ENCODE results near the gene ADCY9. TPM values are rescaled to one million over a fixed set of nuclear protein-coding genes. Genes with fewer than 3 reads are reported as not detected.
"Not testable (repeated sequence)": the region's sequence is repeated elsewhere in the genome, so short reads cannot be mapped to it uniquely, and the experiment has no call there.

Gene ADCY9
- total RNA-seq, 2 donors from 2014 or later = 4.1 to 9.4 TPM

DNA sequence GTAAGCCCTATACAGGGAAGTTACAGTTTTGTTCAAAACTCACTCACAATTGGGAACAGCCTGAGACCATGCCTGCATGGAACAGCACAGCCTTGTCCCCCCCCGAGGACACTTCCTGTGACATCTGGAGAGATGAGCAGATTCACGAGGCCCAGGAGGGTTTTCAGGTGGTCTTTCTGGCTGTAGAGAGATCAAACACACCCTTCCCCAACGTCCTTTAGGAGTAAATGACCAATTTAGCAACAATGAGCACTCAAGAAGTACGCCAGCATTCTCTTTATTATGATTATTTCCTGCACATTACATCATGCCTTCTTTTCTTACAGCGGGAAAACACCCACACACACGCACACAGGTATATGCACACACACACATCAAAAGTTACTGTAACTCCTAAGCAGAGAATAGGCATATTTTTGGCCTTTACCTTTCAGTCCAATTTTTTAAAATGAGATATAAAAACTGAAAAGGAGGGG, 39.0 kb downstream of the ADCY9 start:
- Mint-ChIP-seq H3K4me1 (peaks cover 16% of the 10 kb centered on the region), H3K27me3 (no peaks in the 10 kb centered on the region), H3K4me3 (peak overlapping the region; percentile 43), H3K9me3 (no peaks in the 10 kb centered on the region), H3K27ac (no peak overlapping the region), H3K36me3 (ENCODE audit: low read depth) (no peaks in the 10 kb centered on the region)
- peak; percentile 78 for ATAC-seq (replicated peaks)

DNA sequence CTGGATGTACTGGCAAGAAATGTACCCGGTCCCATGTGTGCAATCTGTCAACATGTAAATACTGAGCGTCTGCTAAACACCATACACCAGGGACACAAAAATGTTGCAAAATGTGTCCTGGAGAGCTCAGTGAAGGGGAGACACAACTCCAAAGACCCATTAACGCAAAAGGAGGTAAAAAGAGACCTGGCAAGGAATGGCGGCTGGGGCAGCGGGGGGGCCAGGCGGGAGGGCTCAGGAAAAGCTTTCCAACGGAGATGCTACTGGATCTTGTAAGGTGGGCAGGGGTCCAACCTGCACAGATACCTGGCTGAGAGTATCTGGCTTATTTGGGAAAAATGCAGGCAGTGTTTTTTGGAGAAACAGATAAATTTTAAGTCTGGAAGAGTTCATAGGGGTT, 40.7 kb downstream of the ADCY9 start:
- H3K4me1 Mint-ChIP-seq = peaks cover 4% of the 10 kb centered on the region
- H3K4me3 Mint-ChIP-seq = no peak overlapping the region
- H3K36me3 Mint-ChIP-seq (ENCODE audit: low read depth) = no peaks in the 10 kb centered on the region
- H3K27me3 Mint-ChIP-seq = no peaks in the 10 kb centered on the region
- ATAC-seq (replicated peaks) = no peak
- H3K9me3 Mint-ChIP-seq = no peaks in the 10 kb centered on the region
- H3K27ac Mint-ChIP-seq = no peak overlapping the region

DNA sequence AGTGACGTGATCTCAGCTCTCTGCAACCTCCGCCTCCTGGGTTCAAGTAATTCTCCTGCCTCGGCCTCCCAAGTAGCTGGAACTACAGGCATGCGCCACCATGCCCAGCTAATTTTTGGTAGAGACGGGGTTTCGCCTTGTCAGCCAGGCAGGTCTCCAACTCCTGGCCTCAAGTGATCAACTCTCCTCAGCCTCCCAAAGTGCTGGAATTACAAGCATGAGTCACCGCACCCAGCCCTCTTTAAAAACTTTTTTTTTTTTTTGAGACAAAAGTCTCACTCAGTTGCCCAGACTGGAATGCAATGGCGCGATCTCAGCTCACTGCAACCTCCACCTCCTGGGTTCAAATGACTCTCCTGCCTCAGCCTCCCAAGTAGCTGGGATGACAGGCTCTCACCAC, 43.1 kb downstream of the ADCY9 start:
- not testable (repeated sequence) for H3K36me3 Mint-ChIP-seq (ENCODE audit: low read depth); H3K4me3 Mint-ChIP-seq; H3K4me1 Mint-ChIP-seq; ATAC-seq (replicated peaks); H3K27me3 Mint-ChIP-seq; H3K9me3 Mint-ChIP-seq; H3K27ac Mint-ChIP-seq

DNA sequence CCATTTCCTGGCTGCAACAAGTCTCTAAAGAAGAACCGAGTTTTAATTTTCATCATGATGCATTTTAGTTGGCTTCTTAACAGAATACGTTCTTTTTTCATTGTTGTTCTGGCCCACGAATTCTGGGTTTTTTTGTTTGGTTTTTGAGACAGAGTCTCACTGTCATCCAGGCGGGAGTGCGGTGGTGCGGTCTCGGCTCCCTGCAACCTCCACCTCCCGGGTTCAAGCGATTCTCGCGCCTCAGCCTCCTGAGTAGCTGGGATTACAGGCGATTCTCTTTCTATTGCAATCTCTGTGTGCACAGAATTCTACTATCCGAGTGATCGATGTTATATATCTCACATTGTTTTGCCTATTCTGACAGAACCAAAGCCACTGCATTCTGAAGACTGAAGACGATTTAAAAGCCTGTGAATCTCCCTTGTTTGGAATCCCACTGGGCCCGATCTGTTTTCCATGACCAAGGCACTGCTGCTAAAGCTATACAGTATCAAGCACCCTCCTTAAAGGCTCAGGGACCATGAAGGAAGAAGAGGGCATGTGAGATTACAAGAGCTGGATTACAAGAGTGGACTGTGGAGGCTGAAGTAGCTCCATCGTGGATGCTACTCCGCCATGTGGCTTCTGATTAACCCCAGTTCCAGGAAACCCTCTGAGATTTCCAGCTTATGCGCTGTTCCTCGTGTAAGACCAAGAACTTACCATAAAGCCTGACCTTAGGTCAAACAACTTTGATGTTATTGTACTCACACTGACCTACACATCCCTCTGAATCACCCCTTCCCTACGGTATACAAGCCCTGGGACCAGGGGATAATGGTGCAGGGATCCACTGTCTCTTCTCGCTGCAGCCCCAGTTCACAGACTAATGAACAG, 44.3 kb downstream of the ADCY9 start:
- Mint-ChIP-seq H3K27ac (no peak overlapping the region), H3K27me3 (no peaks in the 10 kb centered on the region), H3K4me3 (no peak overlapping the region), H3K4me1 (no peaks in the 10 kb centered on the region), H3K9me3 (no peaks in the 10 kb centered on the region), H3K36me3 (ENCODE audit: low read depth) (no peaks in the 10 kb centered on the region)
- ATAC-seq (replicated peaks) = no peak

DNA sequence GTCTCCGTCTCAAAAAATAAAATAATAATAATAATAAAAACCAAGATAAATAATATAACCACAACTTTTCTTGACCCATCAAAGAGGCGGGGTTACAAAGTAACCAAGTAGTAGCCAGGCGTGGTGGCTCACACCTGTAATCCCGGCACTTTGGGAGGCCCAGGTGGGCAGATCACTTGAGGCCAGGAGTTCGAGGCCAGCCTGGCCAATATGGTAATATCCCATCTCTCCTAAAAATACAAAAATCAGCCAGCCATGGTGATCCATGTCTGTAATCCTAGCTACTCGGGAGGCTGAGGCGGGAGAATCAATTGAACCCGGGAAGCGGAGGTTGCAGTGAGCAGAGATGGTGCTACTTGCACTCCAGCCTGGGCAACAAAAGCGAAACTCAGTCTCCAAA, 45.3 kb downstream of the ADCY9 start:
- H3K9me3 Mint-ChIP-seq = no peaks in the 10 kb centered on the region
- no peak overlapping the region for H3K27ac Mint-ChIP-seq
- no peak for ATAC-seq (replicated peaks)
- H3K36me3 Mint-ChIP-seq (ENCODE audit: low read depth) = no peaks in the 10 kb centered on the region
- no peaks in the 10 kb centered on the region for H3K4me1 Mint-ChIP-seq
- no peak overlapping the region for H3K4me3 Mint-ChIP-seq
- no peaks in the 10 kb centered on the region for H3K27me3 Mint-ChIP-seq

DNA sequence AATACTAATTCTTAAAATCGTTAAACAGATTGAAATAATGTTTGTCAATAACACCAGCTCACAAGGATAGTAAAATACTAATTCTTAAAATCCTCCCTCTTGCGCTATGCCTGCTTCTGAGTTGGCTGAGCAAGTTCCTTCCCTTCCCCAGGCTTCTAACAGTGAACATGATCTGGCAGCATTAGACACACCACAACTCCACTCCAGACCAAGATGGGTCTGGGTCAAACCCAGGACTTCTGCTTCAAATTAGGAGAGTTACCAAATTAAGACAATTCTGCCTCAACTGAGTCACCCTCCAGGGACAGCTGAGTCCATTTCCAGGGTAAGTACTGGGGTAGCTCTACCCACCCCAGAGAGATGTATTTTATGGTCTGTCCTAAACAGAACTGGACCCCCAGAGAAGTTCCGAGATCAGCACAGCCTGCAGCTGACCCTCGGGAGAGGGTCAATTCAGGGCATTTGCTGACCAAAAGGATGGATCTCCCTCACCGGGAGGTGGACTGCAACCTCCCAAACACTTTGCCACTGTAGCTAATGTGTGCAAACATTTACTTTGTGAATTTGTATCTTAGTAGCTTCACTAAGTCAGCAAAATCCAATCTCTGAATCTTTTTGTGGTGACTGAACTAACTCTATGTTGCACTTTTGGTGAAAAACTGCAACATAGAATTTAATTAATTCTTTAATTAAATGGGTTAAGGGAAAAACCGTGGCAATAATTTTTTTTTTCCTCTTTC, 48.8 kb downstream of the ADCY9 start:
- Mint-ChIP-seq H3K27me3 (no peaks in the 10 kb centered on the region), H3K9me3 (no peaks in the 10 kb centered on the region), H3K36me3 (ENCODE audit: low read depth) (no peaks in the 10 kb centered on the region), H3K27ac (no peak overlapping the region), H3K4me3 (no peak overlapping the region), H3K4me1 (peaks cover 7% of the 10 kb centered on the region)
- ATAC-seq (replicated peaks) = no peak

DNA sequence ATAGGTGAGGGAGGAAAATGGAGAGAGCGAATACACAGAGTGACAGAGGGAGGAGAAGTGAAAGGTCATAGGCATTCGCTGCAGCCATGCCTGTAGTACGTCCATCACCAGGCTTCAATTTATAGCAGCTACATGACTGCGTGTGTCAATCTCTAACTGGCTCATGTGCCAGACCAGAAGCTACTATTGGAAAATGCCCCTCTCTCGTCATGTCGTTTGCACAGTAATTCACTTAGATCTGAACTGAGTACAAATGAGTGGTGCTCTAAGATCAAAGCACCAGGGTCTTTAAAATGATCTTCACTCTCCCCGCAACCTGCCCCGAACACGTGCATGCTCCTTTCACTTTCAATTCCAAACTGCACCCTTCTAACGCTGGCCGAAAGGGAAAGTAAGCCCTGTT, 51.3 kb downstream of the ADCY9 start:
- Mint-ChIP-seq H3K4me1 (peaks cover 9% of the 10 kb centered on the region), H3K27ac (peak overlapping the region; percentile 20), H3K27me3 (no peaks in the 10 kb centered on the region), H3K4me3 (peak overlapping the region; percentile 75), H3K36me3 (ENCODE audit: low read depth) (no peaks in the 10 kb centered on the region), H3K9me3 (peaks cover 12% of the 10 kb centered on the region)
- ATAC-seq (replicated peaks) = peak; percentile 71

DNA sequence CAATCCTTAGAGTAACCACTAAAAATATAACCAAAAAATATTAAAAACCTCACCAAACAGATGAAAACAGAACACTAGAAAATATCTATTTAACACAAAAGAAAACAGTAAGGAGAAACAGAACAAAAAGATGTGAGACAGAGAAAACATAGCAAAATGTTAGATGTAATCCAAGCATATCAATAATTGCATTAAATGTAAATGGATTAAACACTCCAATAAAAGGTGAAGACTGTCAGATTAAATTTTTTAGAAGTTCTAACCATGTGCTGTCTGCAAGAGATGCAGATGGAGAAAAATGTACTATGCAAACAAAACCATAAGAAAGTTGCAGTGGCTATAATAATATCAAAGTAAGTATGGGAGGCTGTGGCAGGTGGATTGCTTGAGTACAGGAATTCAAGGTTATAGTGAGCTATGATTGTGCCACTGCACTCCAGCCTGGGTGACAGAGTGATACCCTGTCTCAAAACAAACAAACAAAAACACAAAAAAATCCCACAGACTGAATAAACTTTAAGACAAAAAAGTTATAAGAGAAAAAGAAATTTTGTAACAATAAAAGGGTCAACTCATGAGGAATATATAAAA, 53.9 kb downstream of the ADCY9 start:
- Mint-ChIP-seq H3K4me3 (no peak overlapping the region), H3K4me1 (peaks cover 14% of the 10 kb centered on the region), H3K27me3 (no peaks in the 10 kb centered on the region), H3K27ac (no peak overlapping the region), H3K9me3 (peaks cover 12% of the 10 kb centered on the region), H3K36me3 (ENCODE audit: low read depth) (no peaks in the 10 kb centered on the region)
- ATAC-seq (replicated peaks) = no peak

DNA sequence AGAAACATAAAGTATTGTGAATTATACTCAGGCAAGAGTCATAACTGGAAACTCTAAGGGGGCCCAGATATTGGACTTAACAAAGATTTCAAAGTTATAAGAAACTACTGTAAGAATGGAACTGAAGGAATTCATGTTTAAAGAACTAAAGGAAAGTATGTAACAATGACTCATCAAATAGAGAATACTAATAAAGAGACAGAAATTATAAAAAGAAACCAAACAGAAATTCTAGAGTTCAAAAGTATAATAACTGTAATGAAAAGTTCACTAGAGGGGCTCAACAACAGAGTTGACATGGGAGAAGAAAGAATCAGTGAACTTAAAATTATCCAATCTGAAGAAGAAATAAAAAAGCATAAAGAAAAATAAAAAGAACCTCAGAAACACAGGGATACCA, 55.4 kb downstream of the ADCY9 start:
- no peaks in the 10 kb centered on the region for H3K36me3 Mint-ChIP-seq (ENCODE audit: low read depth)
- H3K4me1 Mint-ChIP-seq = peaks cover 14% of the 10 kb centered on the region
- H3K27me3 Mint-ChIP-seq = no peaks in the 10 kb centered on the region
- peaks cover 12% of the 10 kb centered on the region for H3K9me3 Mint-ChIP-seq
- no peak overlapping the region for H3K27ac Mint-ChIP-seq
- H3K4me3 Mint-ChIP-seq = peak overlapping the region; percentile 54
- peak; percentile 41 for ATAC-seq (replicated peaks)

DNA sequence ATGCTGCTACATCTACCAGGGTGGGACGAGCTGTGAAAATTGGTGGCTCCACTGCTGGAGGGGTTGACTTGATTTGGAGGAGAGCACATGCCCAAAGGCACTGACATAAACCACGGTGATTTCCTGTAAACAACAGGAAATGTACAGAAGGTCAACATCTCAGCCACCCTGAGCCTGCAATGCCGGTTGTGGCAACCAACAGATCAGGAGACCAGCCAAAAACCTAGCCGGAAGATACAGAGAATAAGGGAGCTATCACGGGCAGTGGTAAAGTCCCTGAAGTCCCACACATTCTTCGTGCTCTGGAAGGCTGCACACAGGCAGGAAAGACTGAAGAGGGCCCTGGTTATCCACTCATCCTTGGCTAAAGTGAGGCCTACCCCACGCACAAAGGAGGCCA, 56.2 kb downstream of the ADCY9 start:
- peak overlapping the region; percentile 54 for H3K4me3 Mint-ChIP-seq
- ATAC-seq (replicated peaks) = peak; percentile 43

DNA sequence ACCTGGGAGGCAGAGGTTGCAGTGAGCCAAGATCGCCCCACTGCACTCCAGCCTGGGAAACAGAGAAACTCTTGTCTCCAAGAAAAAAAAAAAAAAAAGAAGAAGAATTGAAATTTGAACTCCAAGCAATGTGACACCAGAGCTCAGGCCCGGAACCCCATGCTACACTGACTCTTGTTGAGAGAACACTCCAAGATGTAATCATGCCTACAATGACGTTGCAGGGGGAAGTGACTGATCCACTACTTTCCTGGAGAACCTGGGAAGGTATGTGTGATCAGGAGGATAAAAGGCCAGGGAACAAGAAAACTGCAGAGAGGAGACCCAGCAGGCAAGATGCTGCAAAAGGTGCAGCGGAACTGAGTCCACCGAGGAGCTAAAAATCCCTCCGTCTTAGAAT, 57.9 kb downstream of the ADCY9 start:
- H3K36me3 Mint-ChIP-seq (ENCODE audit: low read depth) = no peaks in the 10 kb centered on the region
- ATAC-seq (replicated peaks) = no peak
- peaks cover 7% of the 10 kb centered on the region for H3K4me1 Mint-ChIP-seq
- no peak overlapping the region for H3K27ac Mint-ChIP-seq
- H3K27me3 Mint-ChIP-seq = no peaks in the 10 kb centered on the region
- H3K9me3 Mint-ChIP-seq = peaks cover 12% of the 10 kb centered on the region
- H3K4me3 Mint-ChIP-seq = no peak overlapping the region

More for the DNA sequence above, 56.2 kb downstream of the ADCY9 start:
- H3K27me3 Mint-ChIP-seq = no peaks in the 10 kb centered on the region
- no peak overlapping the region for H3K27ac Mint-ChIP-seq
- no peaks in the 10 kb centered on the region for H3K36me3 Mint-ChIP-seq (ENCODE audit: low read depth)
- peaks cover 10% of the 10 kb centered on the region for H3K4me1 Mint-ChIP-seq
- peaks cover 12% of the 10 kb centered on the region for H3K9me3 Mint-ChIP-seq

DNA sequence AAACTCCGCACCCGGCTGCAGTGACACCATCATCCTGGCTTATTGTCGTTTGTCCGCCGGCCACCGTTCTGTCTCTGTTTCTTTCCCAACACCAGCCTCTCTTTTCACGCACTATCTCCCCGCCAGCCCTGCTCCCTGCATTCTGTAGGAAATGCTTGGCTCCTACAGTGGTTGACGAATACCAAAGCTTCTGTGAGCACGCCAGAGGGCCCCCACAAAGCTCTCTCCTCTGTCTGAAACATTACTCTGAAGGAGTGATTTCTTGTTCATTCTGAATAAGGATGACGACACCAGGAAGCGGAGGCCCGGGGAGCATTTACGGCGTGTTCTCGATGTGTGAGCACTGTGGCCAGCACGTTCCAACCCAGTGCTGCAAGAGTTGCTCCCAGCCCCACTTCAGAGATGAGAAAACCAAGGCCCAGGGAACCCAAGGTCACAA, 58.8 kb downstream of the ADCY9 start:
- Mint-ChIP-seq H3K4me3 (no peak overlapping the region), H3K9me3 (peaks cover 12% of the 10 kb centered on the region)

DNA sequence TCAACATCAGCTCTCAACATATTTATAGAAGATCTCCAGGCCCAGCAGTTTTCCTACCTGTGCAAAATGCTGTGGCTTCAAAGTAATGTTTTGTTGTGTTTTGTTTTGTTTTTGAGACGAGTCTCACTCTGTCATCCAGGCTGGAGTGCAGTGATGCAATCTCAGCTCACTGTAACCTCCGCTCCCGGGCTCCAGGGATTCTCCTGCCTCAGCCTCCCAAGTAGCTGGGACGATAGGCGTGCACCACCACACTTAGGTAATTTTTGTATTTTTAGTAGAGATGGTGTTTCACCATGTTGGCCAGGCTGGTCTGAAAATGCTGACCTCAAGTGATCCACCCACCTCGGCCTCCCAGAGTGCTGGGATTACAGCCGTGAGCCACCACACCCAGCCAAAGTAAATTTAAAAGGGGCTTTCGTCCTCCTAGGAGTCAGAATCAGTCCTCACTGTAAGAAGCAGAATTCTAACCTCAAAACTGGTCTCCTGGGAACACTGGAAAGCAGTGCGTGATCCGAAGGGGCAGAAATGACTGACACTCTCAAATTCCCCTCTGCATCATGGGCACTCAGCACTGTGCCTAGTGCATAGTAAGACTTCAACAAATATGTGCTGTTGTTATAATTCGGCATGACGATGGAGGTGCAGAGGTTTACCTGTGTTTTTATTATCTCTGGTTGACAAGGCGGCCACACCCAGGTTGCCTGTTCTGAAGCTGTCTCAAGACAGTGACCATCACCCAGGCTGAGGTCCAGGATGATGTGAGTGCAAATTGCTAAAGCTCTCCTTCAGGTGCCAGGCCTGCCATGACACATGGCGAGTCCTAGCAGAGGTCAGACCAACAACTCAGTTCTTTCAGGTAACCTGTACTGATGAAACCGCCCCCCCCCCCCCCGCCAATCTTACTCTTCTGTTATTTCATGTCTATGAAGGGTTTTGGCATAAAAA, 59.8 kb downstream of the ADCY9 start:
- H3K27ac Mint-ChIP-seq = no peak overlapping the region
- H3K4me3 Mint-ChIP-seq = no peak overlapping the region
- H3K27me3 Mint-ChIP-seq = no peaks in the 10 kb centered on the region
- H3K36me3 Mint-ChIP-seq (ENCODE audit: low read depth) = no peaks in the 10 kb centered on the region
- peaks cover 7% of the 10 kb centered on the region for H3K4me1 Mint-ChIP-seq
- ATAC-seq (replicated peaks) = no peak
- peaks cover 3% of the 10 kb centered on the region for H3K9me3 Mint-ChIP-seq

More for the DNA sequence above, 58.8 kb downstream of the ADCY9 start:
- Mint-ChIP-seq H3K27ac (no peak overlapping the region), H3K4me1 (peaks cover 7% of the 10 kb centered on the region), H3K36me3 (ENCODE audit: low read depth) (no peaks in the 10 kb centered on the region), H3K27me3 (no peaks in the 10 kb centered on the region)
- ATAC-seq (replicated peaks) = no peak

DNA sequence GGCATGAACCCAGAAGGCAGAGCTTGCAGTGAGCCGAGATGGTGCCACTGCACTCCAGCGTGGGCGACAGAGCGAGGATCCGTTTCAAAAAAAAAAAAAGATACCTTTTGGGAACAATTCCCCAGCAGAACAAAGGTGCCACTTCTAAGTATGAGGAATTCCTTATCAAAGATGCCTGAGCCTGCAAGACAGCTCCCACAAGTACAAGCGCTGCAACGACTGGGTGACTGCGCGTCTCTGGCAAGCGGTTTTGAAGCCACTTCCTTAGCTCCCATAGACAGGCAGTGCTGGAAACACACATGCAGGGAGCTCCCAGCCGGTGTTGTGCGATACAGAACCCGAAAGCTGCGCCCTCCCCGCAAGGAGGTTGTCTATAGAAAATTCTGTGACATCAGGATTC, 60.5 kb downstream of the ADCY9 start:
- no peak for ATAC-seq (replicated peaks)
- Mint-ChIP-seq H3K4me3 (no peak overlapping the region), H3K27ac (no peak overlapping the region), H3K36me3 (ENCODE audit: low read depth) (no peaks in the 10 kb centered on the region), H3K27me3 (no peaks in the 10 kb centered on the region), H3K4me1 (peaks cover 7% of the 10 kb centered on the region), H3K9me3 (no peaks in the 10 kb centered on the region)

All from activated T-helper 17 cell treated with anti-CD3 and anti-CD28 coated beads, Interleukin-2, amount 50 U/mL, for 72 hours (primary cell).